Loucy (cell line): ENCODE measurements around the gene PEMT.

Experiments
- EZH2phosphoT487 ChIP-seq: fragments of 200-600 bp; IDR thresholded peaks from 2 replicates; pipeline ENCODE4 v1.6.1; 2018; ENCODE audit warnings: antibody characterized with exemption, mild to moderate bottlenecking, moderate library complexity, borderline replicate concordance
- TF ChIP-seq, protein P1 (sequence below): fragments of 200-600 bp; sonication (generic); conservative IDR thresholded peaks from 2 replicates; pipeline ENCODE4 v1.5.1; 2014; ENCODE audit warnings: mild to moderate bottlenecking, antibody characterized with exemption, low read length

GRCh38 chr17:17579691-17580090 is 11.8 kb downstream of the PEMT start:
- TF ChIP-seq, protein P1, sequence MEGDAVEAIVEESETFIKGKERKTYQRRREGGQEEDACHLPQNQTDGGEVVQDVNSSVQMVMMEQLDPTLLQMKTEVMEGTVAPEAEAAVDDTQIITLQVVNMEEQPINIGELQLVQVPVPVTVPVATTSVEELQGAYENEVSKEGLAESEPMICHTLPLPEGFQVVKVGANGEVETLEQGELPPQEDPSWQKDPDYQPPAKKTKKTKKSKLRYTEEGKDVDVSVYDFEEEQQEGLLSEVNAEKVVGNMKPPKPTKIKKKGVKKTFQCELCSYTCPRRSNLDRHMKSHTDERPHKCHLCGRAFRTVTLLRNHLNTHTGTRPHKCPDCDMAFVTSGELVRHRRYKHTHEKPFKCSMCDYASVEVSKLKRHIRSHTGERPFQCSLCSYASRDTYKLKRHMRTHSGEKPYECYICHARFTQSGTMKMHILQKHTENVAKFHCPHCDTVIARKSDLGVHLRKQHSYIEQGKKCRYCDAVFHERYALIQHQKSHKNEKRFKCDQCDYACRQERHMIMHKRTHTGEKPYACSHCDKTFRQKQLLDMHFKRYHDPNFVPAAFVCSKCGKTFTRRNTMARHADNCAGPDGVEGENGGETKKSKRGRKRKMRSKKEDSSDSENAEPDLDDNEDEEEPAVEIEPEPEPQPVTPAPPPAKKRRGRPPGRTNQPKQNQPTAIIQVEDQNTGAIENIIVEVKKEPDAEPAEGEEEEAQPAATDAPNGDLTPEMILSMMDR = no peak
- TF ChIP-seq EZH2phosphoT487 = no peak
